ENCODE measurements around the gene ADAM19.

The ADAM19 gene

GRCh38 chr5:157562111-157562581, 13.4 kb downstream of the ADAM19 start:
- DNase-seq: no peak

GRCh38 chr5:157561110-157561509, 14.5 kb downstream of the ADAM19 start:
- no peak for DNase-seq

- no peak for DNase-seq
Observed at GRCh38 chr5:157559301-157559700, 16.3 kb downstream of the ADAM19 start.

- DNase-seq: no peak
Observed at GRCh38 chr5:157558681-157559080, 16.9 kb downstream of the ADAM19 start.

- DNase-seq: no peak
Observed at GRCh38 chr5:157558041-157558595, 17.5 kb downstream of the ADAM19 start.

GRCh38 chr5:157556615-157557418, 18.8 kb downstream of the ADAM19 start:
- DNase-seq: no peak

- no peak for DNase-seq
Observed at GRCh38 chr5:157555037-157555640, 20.4 kb downstream of the ADAM19 start.

- DNase-seq: peak; percentile 47
Observed at GRCh38 chr5:157554179-157555036, 21.2 kb downstream of the ADAM19 start.

GRCh38 chr5:157552650-157553049, 22.9 kb downstream of the ADAM19 start:
- no peak for DNase-seq

GRCh38 chr5:157550663-157551062, 24.9 kb downstream of the ADAM19 start:
- DNase-seq: no peak

- no peak for DNase-seq
Observed at GRCh38 chr5:157549954-157550549, 25.5 kb downstream of the ADAM19 start.

- no peak for DNase-seq
Observed at GRCh38 chr5:157549283-157549629, 26.3 kb downstream of the ADAM19 start.

- no peak for DNase-seq
Observed at GRCh38 chr5:157548513-157549282, 26.9 kb downstream of the ADAM19 start.

GRCh38 chr5:157547941-157548512, 27.5 kb downstream of the ADAM19 start:
- DNase-seq: no peak

GRCh38 chr5:157546456-157547100, 29.0 kb downstream of the ADAM19 start:
- no peak for DNase-seq

- no peak for DNase-seq
Observed at GRCh38 chr5:157545610-157546310, 29.8 kb downstream of the ADAM19 start.

GRCh38 chr5:157544623-157544989, 31.0 kb downstream of the ADAM19 start:
- DNase-seq: no peak

GRCh38 chr5:157543825-157544622, 31.6 kb downstream of the ADAM19 start:
- no peak for DNase-seq

- no peak for DNase-seq
Observed at GRCh38 chr5:157542282-157543000, 33.1 kb downstream of the ADAM19 start.

All from retina (tissue), 1 donor.